Measurements from ENCODE around the gene PDHX. TPM values are rescaled to one million over a fixed set of nuclear protein-coding genes. Genes with fewer than 3 reads are reported as not detected.
A peak's percentile ranks its signal among the peaks of the same experiment; 100 is the strongest.
"Not testable (repeated sequence)": the region's sequence is repeated elsewhere in the genome, so short reads cannot be mapped to it uniquely, and the experiment has no call there.

Gene PDHX
- total RNA-seq, 1 experiment from 2014 or later: 26.0 TPM

- Histone ChIP-seq H3K9ac (ENCODE audit: low read length) (no peak overlapping the region), H3K4me2 (ENCODE audit: low read depth, low read length, poor library complexity, severe bottlenecking) (no peak overlapping the region), H3K27me3 (ENCODE audit: low read length) (no peaks in the 10 kb centered on the region), H3K4me1 (ENCODE audit: low read length) (no peaks in the 10 kb centered on the region), H3K79me2 (ENCODE audit: low read length) (peaks cover 17% of the 10 kb centered on the region), H3K36me3 (ENCODE audit: insufficient read depth, low read length) (peaks cover 11% of the 10 kb centered on the region; the same call in 1 of the 2 replicates), H2AFZ (ENCODE audit: low read length) (no peak overlapping the region), H3K4me3 (ENCODE audit: low read length) (no peak overlapping the region), H3K9me2 (replicated peaks; ENCODE audit: insufficient read depth, low read length) (no peaks in the 10 kb centered on the region), H3K9me3 (ENCODE audit: low read length) (no peaks in the 10 kb centered on the region), H3K27ac (ENCODE audit: low read length) (no peak overlapping the region), H4K20me1 (ENCODE audit: insufficient read depth, low read depth, low read length) (no peaks in the 10 kb centered on the region)
- DNase-seq: no peak
These were observed 26.3 kb upstream of the PDHX start for GRCh38 chr11:34890089-34890488.

GRCh38 chr11:34890812-34891211 is 25.6 kb upstream of the PDHX start:
- no peaks in the 10 kb centered on the region for H3K9me3 ChIP-seq (ENCODE audit: low read length)
- no peaks in the 10 kb centered on the region for H3K4me1 ChIP-seq (ENCODE audit: low read length)
- no peaks in the 10 kb centered on the region for H3K9me2 ChIP-seq (replicated peaks; ENCODE audit: insufficient read depth, low read length)
- H2AFZ ChIP-seq (ENCODE audit: low read length): no peak overlapping the region
- H3K4me3 ChIP-seq (ENCODE audit: low read length): no peak overlapping the region
- H3K79me2 ChIP-seq (ENCODE audit: low read length): peaks cover 23% of the 10 kb centered on the region
- H4K20me1 ChIP-seq (ENCODE audit: insufficient read depth, low read depth, low read length): no peaks in the 10 kb centered on the region
- no peaks in the 10 kb centered on the region for H3K27me3 ChIP-seq (ENCODE audit: low read length)
- peak; percentile 70 for DNase-seq
- no peak overlapping the region for H3K9ac ChIP-seq (ENCODE audit: low read length)
- H3K4me2 ChIP-seq (ENCODE audit: low read depth, low read length, poor library complexity, severe bottlenecking): no peak overlapping the region
- H3K27ac ChIP-seq (ENCODE audit: low read length): no peak overlapping the region
- H3K36me3 ChIP-seq (ENCODE audit: insufficient read depth, low read length): peaks cover 7% of the 10 kb centered on the region; the same call in 1 of the 2 replicates

GRCh38 chr11:34891611-34892010 is 24.8 kb upstream of the PDHX start:
- H3K27ac ChIP-seq (ENCODE audit: low read length): no peak overlapping the region
- H4K20me1 ChIP-seq (ENCODE audit: insufficient read depth, low read depth, low read length): no peaks in the 10 kb centered on the region
- H3K4me2 ChIP-seq (ENCODE audit: low read depth, low read length, poor library complexity, severe bottlenecking): no peak overlapping the region
- H3K4me3 ChIP-seq (ENCODE audit: low read length): no peak overlapping the region
- H3K4me1 ChIP-seq (ENCODE audit: low read length): no peaks in the 10 kb centered on the region
- no peaks in the 10 kb centered on the region for H3K9me2 ChIP-seq (replicated peaks; ENCODE audit: insufficient read depth, low read length)
- H3K27me3 ChIP-seq (ENCODE audit: low read length): no peaks in the 10 kb centered on the region
- H3K79me2 ChIP-seq (ENCODE audit: low read length): peaks cover 27% of the 10 kb centered on the region
- DNase-seq: no peak
- H3K9me3 ChIP-seq (ENCODE audit: low read length): no peaks in the 10 kb centered on the region
- peaks cover 7% of the 10 kb centered on the region; the same call in 1 of the 2 replicates for H3K36me3 ChIP-seq (ENCODE audit: insufficient read depth, low read length)
- no peak overlapping the region for H3K9ac ChIP-seq (ENCODE audit: low read length)
- H2AFZ ChIP-seq (ENCODE audit: low read length): no peak overlapping the region

GRCh38 chr11:34893416-34893815 is 23.0 kb upstream of the PDHX start:
- peaks cover 3% of the 10 kb centered on the region for H3K9me3 ChIP-seq (ENCODE audit: low read length)
- no peaks in the 10 kb centered on the region for H3K9me2 ChIP-seq (replicated peaks; ENCODE audit: insufficient read depth, low read length)
- H3K79me2 ChIP-seq (ENCODE audit: low read length): peaks cover 45% of the 10 kb centered on the region
- no peak overlapping the region for H3K27ac ChIP-seq (ENCODE audit: low read length)
- H2AFZ ChIP-seq (ENCODE audit: low read length): no peak overlapping the region
- H3K27me3 ChIP-seq (ENCODE audit: low read length): no peaks in the 10 kb centered on the region
- 0 out of 2 replicates have a peak, but pooled peaks cover 4% of the 10 kb centered on the region for H3K36me3 ChIP-seq (ENCODE audit: insufficient read depth, low read length)
- H3K4me3 ChIP-seq (ENCODE audit: low read length): no peak overlapping the region
- no peaks in the 10 kb centered on the region for H3K4me1 ChIP-seq (ENCODE audit: low read length)
- H3K9ac ChIP-seq (ENCODE audit: low read length): no peak overlapping the region
- H4K20me1 ChIP-seq (ENCODE audit: insufficient read depth, low read depth, low read length): no peaks in the 10 kb centered on the region
- DNase-seq: no peak
- no peak overlapping the region for H3K4me2 ChIP-seq (ENCODE audit: low read depth, low read length, poor library complexity, severe bottlenecking)

- H3K27me3 ChIP-seq (ENCODE audit: low read length); H3K4me2 ChIP-seq (ENCODE audit: low read depth, low read length, poor library complexity, severe bottlenecking); H3K9me2 ChIP-seq (replicated peaks; ENCODE audit: insufficient read depth, low read length); H3K9ac ChIP-seq (ENCODE audit: low read length); DNase-seq; H3K36me3 ChIP-seq (ENCODE audit: insufficient read depth, low read length); H4K20me1 ChIP-seq (ENCODE audit: insufficient read depth, low read depth, low read length); H3K27ac ChIP-seq (ENCODE audit: low read length); H3K4me3 ChIP-seq (ENCODE audit: low read length); H3K4me1 ChIP-seq (ENCODE audit: low read length); H2AFZ ChIP-seq (ENCODE audit: low read length): not testable (repeated sequence)
- peaks cover 23% of the 10 kb centered on the region for H3K9me3 ChIP-seq (ENCODE audit: low read length)
- peaks cover 68% of the 10 kb centered on the region for H3K79me2 ChIP-seq (ENCODE audit: low read length)
These were observed 20.2 kb upstream of the PDHX start for GRCh38 chr11:34896191-34896590.

- Histone ChIP-seq H3K27me3 (ENCODE audit: low read length) (no peaks in the 10 kb centered on the region), H3K4me1 (ENCODE audit: low read length) (no peaks in the 10 kb centered on the region), H3K36me3 (ENCODE audit: insufficient read depth, low read length) (peaks cover 8% of the 10 kb centered on the region; the same call in 1 of the 2 replicates), H3K27ac (ENCODE audit: low read length) (no peak overlapping the region), H3K9me3 (ENCODE audit: low read length) (peaks cover 32% of the 10 kb centered on the region), H3K79me2 (ENCODE audit: low read length) (peaks cover 79% of the 10 kb centered on the region), H3K4me3 (ENCODE audit: low read length) (no peak overlapping the region), H2AFZ (ENCODE audit: low read length) (no peak overlapping the region), H3K4me2 (ENCODE audit: low read depth, low read length, poor library complexity, severe bottlenecking) (no peak overlapping the region), H3K9me2 (replicated peaks; ENCODE audit: insufficient read depth, low read length) (no peaks in the 10 kb centered on the region), H4K20me1 (ENCODE audit: insufficient read depth, low read depth, low read length) (no peaks in the 10 kb centered on the region), H3K9ac (ENCODE audit: low read length) (no peak overlapping the region)
- no peak for DNase-seq
These were observed 19.1 kb upstream of the PDHX start for GRCh38 chr11:34897171-34897870.

- no peak for DNase-seq
- H3K9me3 ChIP-seq (ENCODE audit: low read length): peaks cover 36% of the 10 kb centered on the region
- H3K36me3 ChIP-seq (ENCODE audit: insufficient read depth, low read length): peaks cover 13% of the 10 kb centered on the region; the same call in 1 of the 2 replicates
These were observed 17.9 kb upstream of the PDHX start for GRCh38 chr11:34898474-34898873.

GRCh38 chr11:34899633-34900016 is 16.8 kb upstream of the PDHX start:
- Histone ChIP-seq H3K4me1 (ENCODE audit: low read length) (no peaks in the 10 kb centered on the region), H3K4me2 (ENCODE audit: low read depth, low read length, poor library complexity, severe bottlenecking) (no peak overlapping the region), H3K36me3 (ENCODE audit: insufficient read depth, low read length) (peaks cover 14% of the 10 kb centered on the region; the same call in 1 of the 2 replicates), H3K79me2 (ENCODE audit: low read length) (peaks cover 90% of the 10 kb centered on the region), H3K4me3 (ENCODE audit: low read length) (no peak overlapping the region), H3K27ac (ENCODE audit: low read length) (no peak overlapping the region), H3K9ac (ENCODE audit: low read length) (no peak overlapping the region), H2AFZ (ENCODE audit: low read length) (no peak overlapping the region), H3K9me3 (ENCODE audit: low read length) (peaks cover 36% of the 10 kb centered on the region), H3K27me3 (ENCODE audit: low read length) (no peaks in the 10 kb centered on the region), H4K20me1 (ENCODE audit: insufficient read depth, low read depth, low read length) (no peaks in the 10 kb centered on the region), H3K9me2 (replicated peaks; ENCODE audit: insufficient read depth, low read length) (no peaks in the 10 kb centered on the region)
- DNase-seq: no peak

More at GRCh38 chr11:34898474-34898873, 17.9 kb upstream of the PDHX start:
- Histone ChIP-seq H3K9me2 (replicated peaks; ENCODE audit: insufficient read depth, low read length) (no peaks in the 10 kb centered on the region), H3K27ac (ENCODE audit: low read length) (no peak overlapping the region), H2AFZ (ENCODE audit: low read length) (no peak overlapping the region), H3K4me1 (ENCODE audit: low read length) (no peaks in the 10 kb centered on the region), H3K4me3 (ENCODE audit: low read length) (no peak overlapping the region), H3K27me3 (ENCODE audit: low read length) (no peaks in the 10 kb centered on the region), H3K4me2 (ENCODE audit: low read depth, low read length, poor library complexity, severe bottlenecking) (no peak overlapping the region), H3K79me2 (ENCODE audit: low read length) (peaks cover 88% of the 10 kb centered on the region), H4K20me1 (ENCODE audit: insufficient read depth, low read depth, low read length) (no peaks in the 10 kb centered on the region), H3K9ac (ENCODE audit: low read length) (no peak overlapping the region)
